Smooth muscle cell (in vitro differentiated cells): ENCODE results near the gene EIF5. TPM values are rescaled to one million over a fixed set of nuclear protein-coding genes. Genes with fewer than 3 reads are reported as not detected.
A peak's percentile ranks its signal among the peaks of the same experiment; 100 is the strongest.

Experiments used
- DNase-seq: peaks from one replicate; lab custom pipeline; 2025; ENCODE audit not compliant: unreplicated experiment; lab: John Stamatoyannopoulos, UW
- H2AFZ ChIP-seq: fragments of 200-600 bp; sonication (generic); 2 replicates; pipeline ENCODE4 v1.6.0; 2016; ENCODE audit warnings: antibody characterized with exemption, low read depth, mild to moderate bottlenecking
- H3F3A ChIP-seq: fragments of 200-600 bp; sonication (generic); 2 replicates; pipeline ENCODE4 v1.6.0; 2017; ENCODE audit warnings: antibody characterized with exemption, low read depth
- H3K27ac ChIP-seq: fragments of 200-600 bp; sonication (generic); 2 replicates; pipeline ENCODE4 v1.5.1; 2016; ENCODE audit warnings: low read depth, mild to moderate bottlenecking
- H3K27me3 ChIP-seq: fragments of 200-600 bp; sonication (generic); 2 replicates; pipeline ENCODE4 v1.6.1; 2016; ENCODE audit warnings: low read depth, mild to moderate bottlenecking
- H3K36me3 ChIP-seq: fragments of 200-600 bp; sonication (generic); 2 replicates; pipeline ENCODE4 v1.5.1; 2016; ENCODE audit warnings: low read depth
- H3K4me1 ChIP-seq: fragments of 200-600 bp; sonication (generic); 2 replicates; pipeline ENCODE4 v1.5.1; 2016; ENCODE audit warnings: low read depth
- H3K4me2 ChIP-seq: fragments of 200-600 bp; sonication (generic); 2 replicates; pipeline ENCODE4 v1.6.0; 2016; ENCODE audit warnings: mild to moderate bottlenecking
- H3K4me3 ChIP-seq: fragments of 200-600 bp; sonication (generic); 2 replicates; pipeline ENCODE4 v1.5.1; 2016; ENCODE audit warnings: mild to moderate bottlenecking
- H3K79me2 ChIP-seq: fragments of 200-600 bp; sonication (generic); 2 replicates; pipeline ENCODE4 v1.6.0; 2016; ENCODE audit warnings: low read depth, mild to moderate bottlenecking
- H3K9ac ChIP-seq: fragments of 200-600 bp; sonication (generic); 2 replicates; pipeline ENCODE4 v1.6.0; 2016; ENCODE audit warnings: low read depth
- H3K9me3 ChIP-seq: fragments of 200-600 bp; sonication (generic); replicated peaks from 2 replicates; pipeline ENCODE4 v1.5.1; 2016; ENCODE audit warnings: low read depth
- H4K20me1 ChIP-seq: fragments of 200-600 bp; sonication (generic); 2 replicates; pipeline ENCODE4 v1.6.0; 2016; ENCODE audit warnings: low read depth
- CTCF ChIP-seq: fragments of 200-600 bp; sonication (generic); IDR thresholded peaks from 2 replicates; pipeline ENCODE4 v1.5.1; 2017; ENCODE audit warnings: borderline replicate concordance, mild to moderate bottlenecking, antibody characterized with exemption; ENCODE audit not compliant: insufficient read depth, poor library complexity, severe bottlenecking
- WGBS: methylation state at CpG from one replicate; pipeline ENCODE4 v1.1.7; 2016; ENCODE audit warnings: low lambda C conversion rate; 5-methylcytosine and 5-hydroxymethylcytosine counted together
- polyA plus RNA-seq: library from polyadenylated mRNA; unstranded; fragments of >200 nt; fragmentation: Nextera tagmentation; extraction: Ambion mirVana; gene quantifications from 2 replicates; pipeline ENCODE4 v1.2.1, GENCODE V29; 2016
- total RNA-seq: library from RNA; depleted of rRNA; stranded (reverse); fragments of >200 nt; gene quantifications from 2 replicates; pipeline ENCODE4 v1.2.3, GENCODE V29; 2014

The EIF5 gene
- total and polyA plus RNA-seq, 2 experiments from 2014 or later: 278 to 290 TPM

GRCh38 chr14:103337794-103338193, 3.8 kb downstream of the EIF5 start:
- WGBS: 94% methylated on average over 3 of the region's 3 CpGs
- DNase-seq: no peak
- no peak overlapping the region for H2AFZ ChIP-seq
- no peak overlapping the region for H3K27ac ChIP-seq
- H3K9ac ChIP-seq: no peak overlapping the region
- H3K36me3 ChIP-seq: peaks cover 69% of the 10 kb centered on the region
- H4K20me1 ChIP-seq: peaks cover 81% of the 10 kb centered on the region
- H3K4me3 ChIP-seq: no peak overlapping the region
- no peaks in the 10 kb centered on the region for H3K27me3 ChIP-seq
- no peak for TF ChIP-seq CTCF
- H3F3A ChIP-seq: peaks cover 70% of the 10 kb centered on the region
- H3K4me2 ChIP-seq: no peak overlapping the region
- H3K79me2 ChIP-seq: peaks cover 46% of the 10 kb centered on the region
- peaks cover 14% of the 10 kb centered on the region for H3K4me1 ChIP-seq
- H3K9me3 ChIP-seq: no peaks in the 10 kb centered on the region

- peaks cover 46% of the 10 kb centered on the region for H3K79me2 ChIP-seq
- H3F3A ChIP-seq: peaks cover 85% of the 10 kb centered on the region
- peaks cover 13% of the 10 kb centered on the region for H3K4me1 ChIP-seq
- H2AFZ ChIP-seq: no peak overlapping the region
- no peak overlapping the region for H3K27ac ChIP-seq
- no peaks in the 10 kb centered on the region for H3K27me3 ChIP-seq
- H3K9me3 ChIP-seq: no peaks in the 10 kb centered on the region
- H4K20me1 ChIP-seq: peaks cover 99% of the 10 kb centered on the region
- H3K36me3 ChIP-seq: peaks cover 77% of the 10 kb centered on the region
- WGBS: 97% methylated on average over 6 of the region's 6 CpGs
- no peak for TF ChIP-seq CTCF
- DNase-seq: no peak
- H3K9ac ChIP-seq: no peak overlapping the region
- no peak overlapping the region for H3K4me2 ChIP-seq
- no peak overlapping the region for H3K4me3 ChIP-seq
Observed at GRCh38 chr14:103339561-103339960, 5.5 kb downstream of the EIF5 start.

DNA sequence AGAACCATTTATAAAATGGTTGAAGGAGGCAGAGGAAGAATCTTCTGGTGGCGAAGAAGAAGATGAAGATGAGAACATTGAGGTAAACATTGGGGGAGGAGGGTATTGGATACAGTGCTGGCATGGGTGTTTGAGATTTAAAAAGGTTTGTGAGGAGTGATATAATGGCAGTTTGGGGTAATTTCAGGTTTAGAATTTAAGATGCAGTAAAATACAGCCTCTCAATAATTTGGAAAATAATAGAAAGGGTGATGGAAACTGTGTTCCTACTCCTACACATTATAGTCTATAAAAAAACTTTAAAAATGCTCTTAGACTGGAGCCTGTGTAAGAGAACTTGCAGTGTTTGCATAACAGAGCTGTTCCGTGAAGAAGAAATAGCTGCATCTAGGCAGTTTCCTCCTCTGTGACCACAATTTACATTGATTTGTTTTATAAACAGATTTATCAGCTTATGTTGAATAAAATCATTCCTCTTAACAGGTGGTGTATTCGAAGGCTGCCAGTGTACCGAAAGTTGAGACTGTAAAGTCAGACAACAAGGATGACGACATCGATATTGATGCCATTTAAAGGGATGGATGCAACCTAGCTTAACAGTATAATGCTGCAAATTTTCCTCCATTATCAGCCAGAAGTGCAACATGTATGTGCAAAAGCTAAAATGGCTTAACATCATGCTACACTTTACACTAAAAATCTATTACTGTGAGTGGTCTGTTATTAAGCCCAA, 6.6 kb downstream of the EIF5 start:
- H3K27ac ChIP-seq: peak overlapping the region; percentile 30
- H3K4me2 ChIP-seq: no peak overlapping the region
- 96% methylated on average over 6 of the region's 6 CpGs for WGBS
- H3K36me3 ChIP-seq: peaks cover 80% of the 10 kb centered on the region
- H3K9me3 ChIP-seq: no peaks in the 10 kb centered on the region
- H3K4me3 ChIP-seq: no peak overlapping the region
- H3F3A ChIP-seq: peaks cover 87% of the 10 kb centered on the region
- H4K20me1 ChIP-seq: peaks cover 100% of the 10 kb centered on the region
- H3K79me2 ChIP-seq: peaks cover 36% of the 10 kb centered on the region
- H3K9ac ChIP-seq: no peak overlapping the region
- H3K27me3 ChIP-seq: no peaks in the 10 kb centered on the region
- TF ChIP-seq CTCF: no peak
- no peak for DNase-seq
- H3K4me1 ChIP-seq: peaks cover 9% of the 10 kb centered on the region
- H2AFZ ChIP-seq: no peak overlapping the region
